ENCODE measurements around the gene GDF9. TPM values are rescaled to one million over a fixed set of nuclear protein-coding genes. Genes with fewer than 3 reads are reported as not detected.

GDF9 gene
- total RNA-seq, 1 experiment from 2014 or later, result 0.24 TPM

DNA sequence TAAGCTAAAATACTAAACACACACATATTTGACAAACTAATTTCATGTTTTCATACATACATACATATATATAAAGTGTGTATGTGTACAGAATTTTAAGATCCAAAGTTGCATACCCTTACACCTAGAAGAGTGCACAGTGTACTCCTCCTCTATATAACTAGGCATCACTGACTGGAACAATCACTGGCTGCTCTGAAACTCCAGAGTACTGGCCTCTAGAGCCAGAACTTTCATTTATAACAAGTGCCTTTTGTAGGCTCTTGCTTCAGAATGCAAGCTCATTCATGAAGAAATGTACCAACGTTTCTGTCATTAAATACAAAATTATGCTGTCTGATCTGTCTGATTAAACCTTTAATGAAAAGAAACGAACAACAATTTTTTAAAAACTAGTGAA is 11.2 kb upstream of the GDF9 start:
- no peak overlapping the region for H3K4ac ChIP-seq (ENCODE audit: low read depth, low read length)
- H3K27me3 ChIP-seq (ENCODE audit: insufficient read depth, low read length), result no peaks in the 10 kb centered on the region
- Mint-ChIP-seq H3K9me3 (no peaks in the 10 kb centered on the region), H3K4me3 (no peak overlapping the region), H3K27ac (no peak overlapping the region), H3K36me3 (ENCODE audit: insufficient read depth in 1 of 3, low read depth in 3 of 3) (peaks cover 7 to 44% (median 36%) of the 10 kb centered on the region in 3 experiments; a peak in 6 of 7 replicates), H3K4me1 (no peaks in the 10 kb centered on the region), H3K27me3 (ENCODE audit: low read depth) (no peaks in the 10 kb centered on the region)
- no peak overlapping the region for H2BK5ac ChIP-seq (ENCODE audit: insufficient read length, low read length)
- no peaks in the 10 kb centered on the region for H3K79me1 ChIP-seq (ENCODE audit: insufficient read depth, low read depth, low read length, poor library complexity, severe bottlenecking)
- no peaks in the 10 kb centered on the region for H3K4me1 ChIP-seq (ENCODE audit: insufficient read depth, low read length)
- no peak overlapping the region for H3K4me2 ChIP-seq (ENCODE audit: insufficient read depth, insufficient read length, low read length)
- H3K27ac ChIP-seq (ENCODE audit: insufficient read length, low read depth, low read length), result no peak overlapping the region
- no peak overlapping the region for H2BK15ac ChIP-seq (ENCODE audit: low read depth, low read length)
- no peak overlapping the region for H2AFZ ChIP-seq (ENCODE audit: low read length)
- no peak overlapping the region for H3K56ac ChIP-seq (ENCODE audit: insufficient read length, low read depth, low read length)
- H2AK5ac ChIP-seq (ENCODE audit: insufficient read length, low read length), result no peak overlapping the region
- no CpG with 5 or more reads among the region's 2 CpGs for WGBS (ENCODE audit: extremely low coverage, insufficient read length, low lambda C conversion rate)
- no peak overlapping the region for H2BK20ac ChIP-seq (ENCODE audit: low read depth, low read length, poor library complexity, severe bottlenecking)
- H3K14ac ChIP-seq (ENCODE audit: insufficient read depth, low read length), result no peak overlapping the region
- H3K23me2 ChIP-seq (ENCODE audit: insufficient read length, low read depth, low read length, poor library complexity, severe bottlenecking), result no peaks in the 10 kb centered on the region
- TF ChIP-seq CTCF (conservative IDR thresholded peaks at IDR 0.05), result no peak
- H3K9me3 ChIP-seq (ENCODE audit: control insufficient read depth, low read depth, low read length), result no peaks in the 10 kb centered on the region
- no peak overlapping the region for H3T11ph ChIP-seq (ENCODE audit: low read length)
- H2BK120ac ChIP-seq (ENCODE audit: low read depth, low read length, poor library complexity, severe bottlenecking), result no peak overlapping the region
- H2BK12ac ChIP-seq (ENCODE audit: insufficient read length, low read depth, low read length), result no peak overlapping the region
- H3K79me2 ChIP-seq (ENCODE audit: insufficient read depth, low read length), result no peaks in the 10 kb centered on the region
- H3K9ac ChIP-seq (ENCODE audit: extremely low read depth, insufficient read length, low read length), result no peak overlapping the region
- DNase-seq, result no peak
- H3K23ac ChIP-seq (ENCODE audit: insufficient read length, low read depth, low read length), result no peak overlapping the region
- no peak overlapping the region for H3K18ac ChIP-seq (ENCODE audit: insufficient read length, low read depth, low read length)
- H4K91ac ChIP-seq (ENCODE audit: insufficient read length, low read depth, low read length), result no peak overlapping the region
- no peak overlapping the region for H4K8ac ChIP-seq (replicated peaks; ENCODE audit: insufficient read length, low read depth, low read length)
- no peaks in the 10 kb centered on the region for H4K20me1 ChIP-seq (ENCODE audit: control insufficient read depth, insufficient read depth, insufficient read length)
- H4K5ac ChIP-seq (ENCODE audit: insufficient read length, low read depth, low read length), result no peak overlapping the region
